Embryonic facial prominence (tissue), 1 donor: ENCODE measurements around the gene RAET1G.
"Not testable (repeated sequence)": the region's sequence is repeated elsewhere in the genome, so short reads cannot be mapped to it uniquely, and the experiment has no call there.

Source experiments
- DNase-seq: peaks from one replicate; pipeline ENCODE4 v3.0.0-alpha.2; 2016; ENCODE audit errors: extremely low spot score

Gene RAET1G

DNA sequence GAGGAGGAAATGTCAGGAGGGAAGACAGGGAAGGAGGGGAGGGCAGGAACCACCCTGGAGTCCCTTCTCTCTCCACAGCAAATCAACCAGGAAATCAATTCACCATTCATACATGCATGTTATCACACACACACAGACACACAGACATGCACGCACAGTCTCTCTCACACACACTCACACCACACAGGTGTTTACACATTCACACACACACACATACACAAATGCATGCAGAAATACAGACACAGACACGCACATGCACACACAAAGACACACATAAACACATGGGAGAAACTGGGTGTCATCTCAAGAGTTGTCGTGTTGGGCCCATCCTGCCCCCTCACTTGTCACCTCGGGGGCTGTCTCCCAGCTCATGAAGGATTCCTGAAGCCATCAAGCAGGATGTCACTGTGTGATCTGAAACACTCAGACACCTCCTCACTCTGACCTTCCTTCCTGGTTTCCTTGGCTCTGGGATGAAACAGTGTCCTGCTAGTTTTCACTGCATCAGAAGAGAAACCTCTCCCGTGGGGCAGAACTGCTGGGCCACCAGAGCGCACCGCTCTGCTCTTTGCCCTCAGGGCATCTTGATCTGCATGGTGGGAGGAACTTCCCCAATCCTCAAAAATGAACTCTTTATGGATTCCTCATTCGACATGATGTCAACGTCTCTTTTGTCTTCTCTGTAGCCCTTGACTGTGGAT, 9.2 kb downstream of the RAET1G start:
- DNase-seq = no peak

DNA sequence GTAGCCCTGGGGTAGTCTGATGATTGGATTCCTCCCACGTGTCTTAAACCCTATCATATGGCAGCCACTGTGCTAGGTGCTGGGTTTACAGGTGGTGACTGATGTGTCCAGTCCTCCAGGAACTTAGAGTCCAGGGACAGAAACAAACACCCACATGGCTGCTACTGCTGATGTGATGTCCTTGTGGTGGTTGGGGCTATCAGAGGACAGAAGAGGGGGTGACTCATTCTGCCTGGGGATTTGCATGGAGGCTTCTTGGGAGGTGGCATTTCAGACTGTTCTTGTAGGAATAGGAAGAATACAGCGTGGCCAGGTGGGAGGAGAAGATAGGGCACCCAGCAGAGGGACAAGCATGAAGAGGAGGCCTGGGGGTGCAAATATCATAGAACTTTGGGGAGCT, 9.8 kb downstream of the RAET1G start:
- no peak for DNase-seq

GRCh38 chr6:149912680-149913079, 10.2 kb downstream of the RAET1G start:
- not testable (repeated sequence) for DNase-seq

- no peak for DNase-seq
These were observed 12.2 kb downstream of the RAET1G start for GRCh38 chr6:149910721-149911151.

DNA sequence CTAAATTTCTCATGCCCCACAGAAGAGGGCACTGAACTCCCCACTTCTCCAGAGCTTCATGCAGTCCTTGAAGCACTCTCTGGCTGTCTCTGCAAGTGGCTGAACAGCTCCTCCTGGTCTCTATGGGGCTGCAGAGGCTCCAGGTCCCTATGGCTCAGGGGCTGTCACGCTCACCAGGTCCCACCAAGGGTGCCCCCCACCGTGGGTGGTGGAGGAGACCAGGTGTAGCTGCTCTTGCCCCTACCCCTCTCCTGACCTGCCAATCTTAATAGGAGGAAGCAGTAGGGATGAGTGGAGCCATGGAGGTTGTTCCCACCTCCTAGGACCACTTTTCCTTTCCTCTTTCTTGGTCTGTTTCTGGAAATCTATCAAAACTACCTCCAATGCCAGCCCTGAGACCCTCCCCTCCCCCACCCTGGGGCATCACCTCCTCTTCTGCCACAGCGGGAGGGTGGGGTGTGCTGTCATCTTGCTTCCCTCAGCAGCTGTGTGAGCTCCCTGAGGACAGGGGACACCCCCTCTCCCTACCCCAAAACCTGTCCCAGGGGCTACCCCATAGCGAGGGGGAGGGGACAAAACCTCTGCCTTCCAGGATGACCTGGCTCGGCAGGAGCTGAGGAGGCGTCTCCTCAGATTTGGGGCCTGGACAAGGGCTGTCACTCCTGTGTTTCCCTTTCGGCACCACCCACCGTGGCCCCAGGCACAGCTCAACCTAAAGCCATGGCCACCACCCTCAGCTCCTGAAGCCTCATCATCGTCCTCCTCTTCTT, 13.0 kb downstream of the RAET1G start:
- no peak for DNase-seq

GRCh38 chr6:149908480-149908879, 14.4 kb downstream of the RAET1G start:
- not testable (repeated sequence) for DNase-seq

- no peak for DNase-seq
These were observed 15.6 kb downstream of the RAET1G start for GRCh38 chr6:149907317-149907716.

DNA sequence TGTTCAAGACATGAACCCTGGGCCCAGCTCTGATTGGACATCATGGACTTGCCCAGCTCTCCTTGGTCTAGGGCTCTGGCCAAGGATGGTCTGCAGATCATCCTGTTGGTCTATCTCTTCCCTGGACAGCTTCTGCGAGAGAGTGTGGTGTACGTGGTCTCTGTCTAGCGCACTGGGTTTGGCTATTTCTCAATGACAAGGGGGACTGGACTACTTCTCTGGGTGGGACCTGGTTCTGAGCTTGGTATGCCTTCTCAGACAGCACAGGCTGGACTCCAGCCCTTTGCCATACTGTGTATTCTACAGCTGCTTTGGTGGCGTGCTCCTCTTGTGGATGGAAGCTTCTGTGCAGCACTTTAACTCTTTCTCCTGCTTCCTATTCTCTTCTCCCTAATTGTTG, 16.5 kb downstream of the RAET1G start:
- DNase-seq = no peak

- no peak for DNase-seq
These were observed 17.0 kb downstream of the RAET1G start for GRCh38 chr6:149905911-149906371.

GRCh38 chr6:149905371-149905910, 17.5 kb downstream of the RAET1G start:
- no peak for DNase-seq

DNA sequence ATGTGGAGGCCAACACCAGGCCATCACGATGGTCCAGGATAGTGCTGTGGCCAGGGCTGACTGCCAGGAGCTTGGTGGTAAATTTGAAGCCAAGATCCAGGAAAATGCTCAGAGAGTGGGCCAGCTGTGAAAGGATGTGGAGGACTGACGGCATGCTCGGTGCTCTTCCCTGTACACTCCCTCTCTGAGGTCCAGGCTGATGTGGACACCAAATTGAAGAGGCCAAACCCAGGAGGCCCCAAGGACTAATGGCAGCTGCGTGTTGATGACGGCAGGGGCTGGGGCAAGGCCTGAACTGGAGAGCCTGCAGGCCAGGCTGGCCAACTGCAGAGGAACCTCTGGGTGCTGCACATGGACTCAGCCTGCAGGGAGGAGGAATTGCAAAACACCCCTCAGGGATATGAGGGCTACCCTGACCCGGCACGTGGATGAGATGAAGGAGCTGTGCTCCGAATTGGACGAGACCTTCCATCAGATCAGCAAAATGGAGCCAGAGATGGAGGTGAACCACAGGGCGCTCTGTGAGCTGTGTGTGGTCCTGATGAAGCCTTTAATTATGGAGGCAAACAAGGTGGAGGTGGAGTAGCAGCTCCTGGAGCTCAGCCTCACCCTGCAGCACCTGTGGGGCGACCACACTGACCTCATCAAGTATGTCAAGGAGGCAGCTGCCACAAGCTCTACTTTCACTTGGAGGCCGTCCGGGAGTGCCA, 18.1 kb downstream of the RAET1G start:
- DNase-seq = no peak

DNA sequence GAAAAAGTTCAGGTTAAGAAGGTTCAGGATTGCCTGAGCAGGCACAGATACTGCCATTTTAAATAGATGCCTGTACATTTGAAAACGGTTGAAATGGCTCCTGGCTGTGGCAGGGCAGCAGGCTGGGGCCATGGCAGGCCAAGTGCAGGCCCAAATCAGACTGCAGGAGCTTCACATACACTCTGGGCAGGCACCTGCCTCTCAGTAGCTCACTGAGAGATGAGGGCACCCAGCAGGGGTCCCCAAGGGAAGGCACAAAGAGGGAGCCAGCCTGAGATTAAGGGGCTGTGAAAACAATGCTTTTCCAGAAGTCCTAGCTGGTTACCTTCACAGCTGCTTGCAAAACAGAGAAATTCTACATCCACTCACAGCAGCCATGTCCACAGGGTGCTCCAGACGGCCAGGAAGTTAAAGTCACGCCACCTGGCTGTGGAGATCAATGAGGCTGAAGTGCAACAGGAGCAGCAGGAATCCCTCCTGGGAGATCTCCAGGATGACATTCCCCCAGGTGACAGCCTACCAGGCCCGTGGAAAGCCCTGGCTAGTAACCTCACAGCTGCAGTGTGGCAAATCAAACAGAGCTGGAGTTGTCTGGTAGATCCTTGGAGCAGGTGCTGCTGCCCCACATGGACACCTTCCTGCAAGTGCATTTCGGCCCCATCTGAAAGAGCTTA, 18.8 kb downstream of the RAET1G start:
- no peak for DNase-seq

- no peak for DNase-seq
These were observed 21.3 kb downstream of the RAET1G start for GRCh38 chr6:149901444-149902140.

DNA sequence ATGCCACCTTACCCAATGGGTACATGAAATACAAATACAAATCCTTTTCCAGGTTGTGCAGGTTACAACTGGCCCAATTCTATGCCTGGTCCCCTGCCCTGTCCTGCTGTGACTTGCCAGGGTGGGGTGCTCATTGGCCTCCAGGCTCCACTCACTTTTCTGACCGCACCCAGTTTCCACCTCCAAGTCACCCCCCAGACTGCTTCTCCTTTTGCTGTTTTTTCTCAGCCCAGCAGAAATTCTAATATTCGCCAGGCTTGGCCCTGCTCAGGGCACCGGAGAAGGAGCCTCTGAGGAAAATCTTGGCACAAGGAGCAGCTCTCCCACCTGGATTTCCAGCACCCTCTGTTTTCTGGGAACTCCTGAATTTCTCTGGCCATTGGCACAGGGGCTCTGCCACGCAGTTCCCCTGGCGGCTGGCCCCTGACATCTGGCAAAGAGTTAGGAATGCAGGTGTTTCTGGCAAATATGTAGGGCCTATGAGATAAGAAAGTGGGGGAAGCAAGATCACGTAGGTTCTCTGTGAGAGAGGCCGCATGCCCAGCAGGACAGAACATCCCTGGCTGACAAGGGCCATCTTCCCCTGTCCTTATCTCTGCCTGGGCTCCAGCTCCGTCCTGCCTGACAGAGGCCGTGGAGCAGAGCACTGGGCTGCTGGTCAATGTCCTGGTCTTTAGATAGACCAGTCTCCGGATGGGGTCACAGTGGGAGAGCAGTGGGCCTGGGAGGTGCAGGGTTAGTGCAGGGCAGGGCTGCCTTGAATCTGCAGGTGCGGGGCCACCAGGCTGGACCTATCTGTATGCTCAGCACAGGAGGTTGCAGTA, 22.1 kb downstream of the RAET1G start:
- DNase-seq = no peak

DNA sequence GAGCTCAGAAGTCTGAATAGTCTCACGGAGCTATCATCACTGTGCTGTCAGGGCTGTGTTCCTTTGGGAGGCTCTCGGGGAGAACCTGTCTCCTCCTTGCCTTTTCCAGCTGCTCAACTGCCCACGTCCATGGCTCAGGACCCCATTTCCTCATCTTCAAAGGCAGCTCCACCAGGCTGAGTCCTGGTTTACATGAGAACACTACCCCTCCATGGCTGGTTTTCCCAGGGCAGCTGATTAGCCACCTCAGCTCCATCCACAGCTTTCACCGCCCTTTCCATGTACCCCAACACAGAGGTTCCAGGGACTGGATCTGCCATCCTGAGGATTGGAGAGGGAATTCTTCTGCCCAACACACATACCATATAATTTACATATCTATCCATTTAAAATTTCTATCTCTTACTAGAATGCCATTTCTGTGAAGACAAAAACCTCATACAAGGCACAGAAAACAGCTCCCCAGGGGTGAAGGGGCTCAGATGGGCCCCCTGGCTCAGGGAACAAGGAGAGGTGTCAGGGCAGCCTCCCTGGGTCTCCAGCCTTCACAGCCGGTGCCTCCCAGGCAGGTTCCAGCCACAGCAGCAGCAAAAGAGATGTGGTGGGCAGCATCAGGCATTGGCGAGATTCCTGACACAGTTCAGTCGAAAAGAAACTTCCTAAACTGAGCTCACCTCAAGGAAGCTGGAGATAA, 22.8 kb downstream of the RAET1G start:
- no peak for DNase-seq

DNA sequence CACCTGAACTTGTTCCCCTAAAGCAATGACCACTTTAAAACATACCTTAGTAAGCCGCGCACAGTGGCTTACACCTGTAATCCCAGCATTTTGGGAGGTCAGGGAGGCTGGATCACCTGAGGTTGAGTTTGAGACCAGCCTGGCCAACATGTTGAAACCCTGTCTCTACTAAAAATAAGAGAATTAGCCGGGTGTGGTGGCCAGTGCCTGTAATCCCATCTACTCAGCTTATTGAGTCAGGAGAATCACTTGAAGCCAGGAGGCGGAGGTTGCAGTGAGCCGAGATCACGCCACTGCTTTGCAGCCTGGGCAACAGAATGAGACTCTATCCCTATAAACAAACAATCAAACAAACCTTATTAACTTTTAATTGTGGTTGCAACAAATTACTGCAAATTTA, 23.4 kb downstream of the RAET1G start:
- no peak for DNase-seq

GRCh38 chr6:149898966-149899365, 24.0 kb downstream of the RAET1G start:
- no peak for DNase-seq

DNA sequence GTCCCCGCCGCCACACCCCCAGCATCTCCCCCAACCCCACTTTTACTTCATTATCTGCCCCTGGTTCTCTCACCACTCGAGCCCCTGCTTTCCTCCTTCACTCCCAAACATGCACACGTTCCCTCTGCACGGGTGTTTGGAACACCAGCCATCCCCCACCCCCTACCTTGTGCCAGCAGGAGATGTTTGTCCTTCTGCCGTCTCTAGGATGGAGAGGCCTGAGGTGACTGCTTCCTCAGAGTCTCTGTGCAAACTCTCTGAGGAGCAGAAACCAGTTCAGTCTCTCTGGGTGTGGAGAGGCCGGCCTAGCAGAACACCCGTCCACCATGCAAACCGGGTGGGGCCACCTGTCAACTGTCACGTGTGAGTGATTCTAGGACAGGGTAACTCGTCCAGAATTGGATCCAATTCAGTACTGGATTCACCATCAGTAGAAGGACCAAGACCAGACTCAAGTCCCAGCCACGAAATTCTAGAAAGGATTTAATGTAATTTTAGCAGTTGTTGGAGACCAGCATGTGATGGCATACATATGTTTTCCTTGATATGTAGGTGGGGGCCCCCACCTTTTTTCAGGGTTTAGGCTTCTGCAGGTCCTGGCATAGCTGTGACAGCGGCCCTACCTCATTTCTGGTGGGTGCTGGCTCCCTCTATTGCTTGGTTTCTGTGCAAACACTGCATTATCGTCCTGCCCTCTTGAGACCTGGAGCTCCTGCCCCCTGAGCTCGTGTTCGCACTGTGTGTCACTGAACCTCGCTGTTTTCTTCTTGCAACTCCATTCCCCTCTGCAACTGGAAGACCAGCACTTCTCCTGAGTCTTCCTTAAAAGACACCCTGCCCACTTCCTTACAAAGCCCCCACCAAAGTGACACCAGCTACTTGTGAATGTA, 24.8 kb downstream of the RAET1G start, which contains the start of gene RAET1E:
Gene RAET1E, minus strand, starts transcription at position 259 of the 890 bp plus-strand sequence. CDS start 7,212 bp downstream, outside the sequence.
- no peak for DNase-seq
